Astrocyte of the spinal cord (primary cell): ENCODE results near the gene CREB3.

Experiments used
- DNase-seq: peaks from one replicate; pipeline ENCODE4 v3.0.0; 2011; ENCODE audit warnings: low read depth, low spot score
- H3K4me3 ChIP-seq: 2 replicates; pipeline ENCODE4 v1.5.1; 2011; ENCODE audit warnings: low read depth, mild to moderate bottlenecking, low read length, moderate library complexity
- CTCF ChIP-seq: IDR thresholded peaks from 2 replicates; pipeline ENCODE4 v1.5.1; 2012; ENCODE audit warnings: low read depth, mild to moderate bottlenecking, low read length, inconsistent platforms
- in situ Hi-C: cut with HindIII; loops from 2 replicates; pipeline ENCODE4 v1.10.0; 2017; ENCODE audit warnings: low sequenced_read_pairs

The CREB3 gene

GRCh38 chr9:35753466-35753865, 21.0 kb downstream of the CREB3 start:
- no peak for DNase-seq
- H3K4me3 ChIP-seq, result no peak overlapping the region
- no peak for TF ChIP-seq CTCF
- in situ Hi-C loops, result no loop called here

- DNase-seq, result no peak
- H3K4me3 ChIP-seq, result no peak within 1 kb of the TSS
- TF ChIP-seq CTCF, result no peak
- in situ Hi-C loops, result no loop called here
Observed at GRCh38 chr9:35754264-35754663, 21.8 kb downstream of the CREB3 start, which contains the start of gene MSMP. TSS of gene MSMP (minus strand) at chr9:35754276. CDS start at chr9:35754129, 147 bp downstream.

GRCh38 chr9:35755071-35755470, 22.6 kb downstream of the CREB3 start:
- H3K4me3 ChIP-seq, result no peak overlapping the region
- DNase-seq, result no peak
- in situ Hi-C loops, result no loop called here
- TF ChIP-seq CTCF, result no peak

- H3K4me3 ChIP-seq, result peak overlapping the region; percentile 47
- peak; percentile 29 for DNase-seq
- TF ChIP-seq CTCF, result peak; percentile 70
- in situ Hi-C loops, result no loop called here
Observed at GRCh38 chr9:35756275-35757225, 24.1 kb downstream of the CREB3 start.

GRCh38 chr9:35757226-35757891, 24.9 kb downstream of the CREB3 start:
- DNase-seq, result no peak
- in situ Hi-C loops, result no loop called here
- no peak for TF ChIP-seq CTCF
- H3K4me3 ChIP-seq, result peak overlapping the region; percentile 47

GRCh38 chr9:35757892-35758275, 25.4 kb downstream of the CREB3 start:
- no peak for TF ChIP-seq CTCF
- no peak overlapping the region for H3K4me3 ChIP-seq
- in situ Hi-C loops, result no loop called here
- DNase-seq, result no peak
